K562 (cell line): ENCODE results near the gene PSD4. TPM values are rescaled to one million over a fixed set of nuclear protein-coding genes. Genes with fewer than 3 reads are reported as not detected.
A peak's percentile ranks its signal among the peaks of the same experiment; 100 is the strongest.

Experiments
- ATAC-seq: fragments of 200-7000 bp; cut with Tn5 transposase; 3 replicates; pipeline ENCODE4 v1.9.1; 2020; ENCODE audit warnings: moderate library complexity
- BruUV-seq: library from RNA; stranded (reverse); fragments of 400-500 nt; replicated peaks from 2 replicates; lab custom pipeline; 2021; lab: Mats Ljungman, UMichigan
- CTCF ChIA-PET: fragments of 300-600 bp; formaldehyde crosslinking; extraction: SDS; loops from one replicate; lab custom pipeline; 2021; ENCODE audit warnings: low intra/inter-chr PET ratio; lab: Yijun Ruan, JAX
- POLR2A ChIA-PET: fragments of 300-600, 350-650 bp; sonication (Branson Sonifier 250); formaldehyde crosslinking; extraction: SDS; loops from one replicate; lab custom pipeline; 2021; ENCODE audit warnings: antibody characterized with exemption, inconsistent platforms; lab: Yijun Ruan, JAX
- DNase-seq, 4 experiments: peaks; one replicate each; pipeline versions ENCODE4 v3.0.0 to v3.0.0-alpha.2; 2011 to 2018; ENCODE audit warnings: low spot score in 3 of 4, mixed read lengths in 3 of 4; ENCODE audit errors: extremely low read depth in 1 of 4
- FAIRE-seq: peaks from 2 replicates; lab custom pipeline; 2011; peaks lifted over from hg19 to GRCh38; lab: Jason Lieb, UNC
- H2AFZ ChIP-seq: 2 replicates; pipeline ENCODE4 v1.6.0; 2011; ENCODE audit warnings: low read depth, low read length, control low read depth, inconsistent platforms
- H3K27ac ChIP-seq: fragments of 200-600 bp; 3 replicates; pipeline ENCODE4 v1.8.0; 2011; ENCODE audit warnings: low read depth, mild to moderate bottlenecking, control low read depth, inconsistent platforms, low read length, moderate library complexity, mixed read lengths; ENCODE audit errors: extremely low read depth
- H3K27me3 ChIP-seq, 2 experiments: fragments of 300-600 bp in 1 of 2; 2 replicates in 1 of 2; 3 replicates in 1 of 2; pipeline versions ENCODE4 v1.6.0 to v1.8.0; 2011; ENCODE audit warnings: inconsistent platforms in 2 of 2, low read length in 2 of 2, mild to moderate bottlenecking in 1 of 2, mixed read lengths in 1 of 2, moderate library complexity in 1 of 2; ENCODE audit not compliant: control insufficient read depth in 2 of 2, insufficient read depth in 2 of 2
- H3K36me3 ChIP-seq: fragments of 300-600 bp; 3 replicates; pipeline ENCODE4 v1.8.0; 2011; ENCODE audit warnings: mild to moderate bottlenecking, low read length, inconsistent platforms; ENCODE audit not compliant: control insufficient read depth, insufficient read depth
- H3K4me1 ChIP-seq, 2 experiments: fragments of 200-600 bp in 1 of 2; replicated peaks in 1 of 2; 2 replicates in 1 of 2; 3 replicates in 1 of 2; pipeline versions ENCODE4 v1.5.1 to v1.8.0; 2011; ENCODE audit warnings: inconsistent platforms in 2 of 2, low read length in 2 of 2, mild to moderate bottlenecking in 1 of 2, mixed read lengths in 1 of 2, moderate library complexity in 1 of 2; ENCODE audit not compliant: control insufficient read depth in 2 of 2, insufficient read depth in 2 of 2
- H3K4me2 ChIP-seq: 2 replicates; pipeline ENCODE4 v1.6.1; 2011; ENCODE audit warnings: low read length, control low read depth, inconsistent platforms, mixed read lengths; ENCODE audit not compliant: insufficient read depth
- H3K4me3 ChIP-seq: fragments of 200-600 bp; sonication (generic), shearing (Covaris generic); 2 replicates; pipeline ENCODE4 v1.5.1; 2016; ENCODE audit warnings: control low read depth, inconsistent platforms
- H3K79me2 ChIP-seq: fragments of 200-600 bp; 3 replicates; pipeline ENCODE4 v1.8.0; 2011; ENCODE audit warnings: low read length, inconsistent platforms; ENCODE audit not compliant: control insufficient read depth, insufficient read depth
- H3K9ac ChIP-seq, 2 experiments: 2 replicates each; pipeline versions ENCODE4 v1.6.0 to v1.6.1; 2011; ENCODE audit warnings: low read depth in 2 of 2, low read length in 2 of 2, control low read depth in 1 of 2, inconsistent platforms in 1 of 2, mild to moderate bottlenecking in 1 of 2, mixed read lengths in 1 of 2; ENCODE audit not compliant: insufficient read depth in 1 of 2
- H3K9me1 ChIP-seq: one replicate; pipeline ENCODE4 v1.6.0; 2011; ENCODE audit warnings: inconsistent platforms, mild to moderate bottlenecking, low read length, moderate library complexity; ENCODE audit not compliant: control insufficient read depth, insufficient read depth
- H3K9me3 ChIP-seq: replicated peaks from 2 replicates; pipeline ENCODE4 v1.5.1; 2011; ENCODE audit warnings: low read depth, low read length, inconsistent platforms; ENCODE audit not compliant: control insufficient read depth, insufficient read depth
- H4K20me1 ChIP-seq: replicated peaks from 2 replicates; pipeline ENCODE4 v1.6.1; 2011; ENCODE audit warnings: low read length, inconsistent platforms, mixed read lengths; ENCODE audit not compliant: control insufficient read depth, insufficient read depth
- MBD1 ChIP-seq: fragments of 250-450 bp; sonication (Bioruptor Pico); IDR thresholded peaks from 2 replicates; pipeline ENCODE4 v1.8.0; 2022; ENCODE audit warnings: inconsistent platforms
- POLR2G ChIP-seq: fragments of 200-400 bp; formaldehyde crosslinking; IDR thresholded peaks from 2 replicates; pipeline ENCODE4 v1.6.1; 2017; ENCODE audit warnings: low read depth, mild to moderate bottlenecking, antibody characterized with exemption, low read length, moderate library complexity
- WGBS: fragments of 100-300 bp; shearing (Covaris generic); methylation state at CpG from one replicate; pipeline ENCODE4 v1.1.6; 2016; ENCODE audit warnings: low coverage, mixed read lengths; ENCODE audit not compliant: insufficient coverage; ENCODE audit errors: missing lambda C conversion rate; 5-methylcytosine and 5-hydroxymethylcytosine counted together
- in situ Hi-C: fragments of 300-500 bp; cut with MboI; formaldehyde crosslinking; loops from 4 replicates; pipeline ENCODE4 v1.15.0; 2018; ENCODE audit warnings: inconsistent platforms, mixed read lengths
- intact Hi-C: fragments of 100-400 bp; cut with micrococcal nuclease; formaldehyde crosslinking; loops from 2 replicates; pipeline ENCODE4 v1.14.2; 2022
- polyA plus RNA-seq, 8 experiments: library from polyadenylated mRNA; depleted of rRNA in 4 of 8; stranded (reverse) in 5 of 8; unstranded in 3 of 8; fragments of >200 nt; fragmentation: Nextera tagmentation in 2 of 8; fragmentation: Illumina TruSeq in 1 of 8; extraction: Ambion mirVana in 2 of 8; extraction: Trizol in 1 of 8; gene quantifications; 2 replicates each; pipeline versions ENCODE4 v1.2.1 to v1.2.3, GENCODE V29; 2011 to 2014; ENCODE audit warnings: inconsistent platforms in 1 of 8, missing spikeins in 1 of 8
- total RNA-seq, 7 experiments: library from RNA; depleted of rRNA in 6 of 7; stranded (reverse); fragments of >200 nt in 6 of 7; fragmentation: Illumina TruSeq in 2 of 7; extraction: Trizol in 2 of 7; gene quantifications; 2 replicates each; pipeline versions ENCODE4 v1.2.1 to v1.2.3, GENCODE V29; 2011 to 2021; ENCODE audit warnings: low replicate concordance in 1 of 7
- TF ChIP-seq, protein P1 (sequence below), 3 experiments: IDR thresholded peaks in 2 of 3; conservative IDR thresholded peaks in 1 of 3; 2 replicates each; pipeline ENCODE4 v1.5.1; 2011 to 2012; ENCODE audit warnings: low read length in 3 of 3, mild to moderate bottlenecking in 3 of 3, control low read depth in 2 of 3, improper control_type of control experiment in 1 of 3, inconsistent platforms in 1 of 3, low read depth in 1 of 3, mixed read lengths in 1 of 3, moderate library complexity in 1 of 3; ENCODE audit not compliant: insufficient read depth in 2 of 3

The PSD4 gene
- total and polyA plus RNA-seq, 9 of the 15 experiments (the other 6 are each of a cell fraction or from before 2014, with no cell fraction given): 0.46 to 54.0 (median 20.8) TPM

DNA sequence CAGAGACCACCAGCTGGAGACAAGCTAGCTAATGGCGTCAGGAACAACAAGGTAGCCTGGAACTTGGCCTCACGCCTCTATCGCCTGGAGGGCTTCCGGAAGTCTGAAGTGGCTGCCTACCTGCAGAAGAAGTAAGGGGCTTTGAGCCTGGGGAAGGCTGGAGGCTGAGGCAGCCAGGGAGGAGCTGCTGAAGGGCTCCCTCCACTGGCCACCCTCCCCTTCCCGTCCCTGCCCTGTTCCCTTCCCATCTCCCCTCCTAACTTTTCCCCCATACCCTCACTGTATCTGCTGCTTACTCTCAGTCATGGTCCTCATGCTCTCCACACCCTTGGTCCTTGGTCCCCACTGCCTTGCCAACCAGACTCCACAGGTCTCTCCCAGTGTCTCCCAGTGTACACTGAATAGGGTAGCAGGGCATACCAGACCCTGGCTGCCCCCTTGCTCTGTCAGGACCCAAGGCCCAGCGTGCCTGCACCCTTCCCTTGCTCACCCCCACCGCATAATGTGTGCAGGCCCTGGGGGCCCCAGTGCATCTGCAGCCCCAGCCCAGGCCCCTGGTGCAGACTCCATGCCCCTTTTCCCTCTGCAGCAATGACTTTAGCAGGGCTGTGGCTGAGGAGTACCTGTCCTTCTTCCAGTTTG, 18.8 kb downstream of the PSD4 start:
- in situ Hi-C loops: no loop called here
- Histone ChIP-seq H3K79me2 (no peaks in the 10 kb centered on the region), H3K27ac (no peak overlapping the region), H3K27me3 (no peaks in the 10 kb centered on the region), H3K36me3 (peaks cover 57% of the 10 kb centered on the region; the same call in 2 of the 3 replicates), H3K9ac (peak overlapping the region in 1 of 2 experiments; percentile 2; a peak in 1 of 4 replicates), H3K4me3 (no peak overlapping the region), H3K9me3 (no peaks in the 10 kb centered on the region), H4K20me1 (no peaks in the 10 kb centered on the region), H2AFZ (no peak overlapping the region), H3K4me1 (no peaks in the 10 kb centered on the region), H3K4me2 (no peak overlapping the region), H3K9me1 (peaks cover 3% of the 10 kb centered on the region)
- TF ChIP-seq, protein P1, sequence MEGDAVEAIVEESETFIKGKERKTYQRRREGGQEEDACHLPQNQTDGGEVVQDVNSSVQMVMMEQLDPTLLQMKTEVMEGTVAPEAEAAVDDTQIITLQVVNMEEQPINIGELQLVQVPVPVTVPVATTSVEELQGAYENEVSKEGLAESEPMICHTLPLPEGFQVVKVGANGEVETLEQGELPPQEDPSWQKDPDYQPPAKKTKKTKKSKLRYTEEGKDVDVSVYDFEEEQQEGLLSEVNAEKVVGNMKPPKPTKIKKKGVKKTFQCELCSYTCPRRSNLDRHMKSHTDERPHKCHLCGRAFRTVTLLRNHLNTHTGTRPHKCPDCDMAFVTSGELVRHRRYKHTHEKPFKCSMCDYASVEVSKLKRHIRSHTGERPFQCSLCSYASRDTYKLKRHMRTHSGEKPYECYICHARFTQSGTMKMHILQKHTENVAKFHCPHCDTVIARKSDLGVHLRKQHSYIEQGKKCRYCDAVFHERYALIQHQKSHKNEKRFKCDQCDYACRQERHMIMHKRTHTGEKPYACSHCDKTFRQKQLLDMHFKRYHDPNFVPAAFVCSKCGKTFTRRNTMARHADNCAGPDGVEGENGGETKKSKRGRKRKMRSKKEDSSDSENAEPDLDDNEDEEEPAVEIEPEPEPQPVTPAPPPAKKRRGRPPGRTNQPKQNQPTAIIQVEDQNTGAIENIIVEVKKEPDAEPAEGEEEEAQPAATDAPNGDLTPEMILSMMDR (IDR thresholded peaks at IDR 0.05 in 2 of 3, conservative IDR thresholded peaks at IDR 0.05 in 1 of 3; ENCODE audit: insufficient read depth in 2 of 3, low read depth in 1 of 3, low read length in 3 of 3): peak; percentile 6 to 29 (median 22); a peak in 2 of 6 replicates
- TF ChIP-seq MBD1 (CRISPR knock-in tag) (no peak), POLR2G (peak; percentile 41; the same call in 1 of the 2 replicates)
- peak; percentile 73 for ATAC-seq
- ChIA-PET CTCF (interaction anchor here (0.6 kb wide), 1 partner anchor 54 kb away, joined by 3 read pairs; no protein-coding TSS in a partner anchor), POLR2A (interaction anchor here (0.7 kb wide), 1 partner anchor 80 kb away, joined by 5 read pairs; no protein-coding TSS in a partner anchor)
- DNase-seq: no peak
- FAIRE-seq: peak; percentile 11
- no TSS peak for BruUV-seq
- 89% methylated on average over 7 of the region's 7 CpGs for WGBS
- intact Hi-C loops: no loop called here
